Activated CD4-positive, alpha-beta T cell treated with anti-CD3 and anti-CD28 coated beads for 48 hours (primary cell): ENCODE measurements around the gene ASCC3.
"Not testable (repeated sequence)": the region's sequence is repeated elsewhere in the genome, so short reads cannot be mapped to it uniquely, and the experiment has no call there.

Source experiments
- DNase-seq: peaks from one replicate; pipeline ENCODE4 v3.0.0-alpha.2; 2020

Gene ASCC3

DNA sequence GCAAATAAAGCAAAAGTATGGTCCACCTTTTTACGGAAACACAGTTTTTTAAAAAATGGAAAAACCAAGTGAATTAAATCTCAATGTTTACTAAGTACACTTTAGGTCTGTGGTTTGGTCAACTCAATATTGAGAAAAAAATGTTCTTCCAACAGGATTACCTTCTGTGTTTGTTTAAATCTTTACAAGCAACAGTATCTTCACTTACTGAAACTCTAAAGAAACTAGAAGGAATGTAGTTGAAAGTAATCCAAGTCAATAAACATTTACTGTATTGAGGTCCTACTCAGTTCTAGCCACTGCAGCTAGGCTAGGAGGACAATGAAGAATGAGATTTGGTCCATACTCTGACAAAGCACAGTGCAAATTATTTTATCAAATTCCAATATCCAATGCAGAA lies 80.1 kb downstream of the ASCC3 start:
- no peak for DNase-seq

DNA sequence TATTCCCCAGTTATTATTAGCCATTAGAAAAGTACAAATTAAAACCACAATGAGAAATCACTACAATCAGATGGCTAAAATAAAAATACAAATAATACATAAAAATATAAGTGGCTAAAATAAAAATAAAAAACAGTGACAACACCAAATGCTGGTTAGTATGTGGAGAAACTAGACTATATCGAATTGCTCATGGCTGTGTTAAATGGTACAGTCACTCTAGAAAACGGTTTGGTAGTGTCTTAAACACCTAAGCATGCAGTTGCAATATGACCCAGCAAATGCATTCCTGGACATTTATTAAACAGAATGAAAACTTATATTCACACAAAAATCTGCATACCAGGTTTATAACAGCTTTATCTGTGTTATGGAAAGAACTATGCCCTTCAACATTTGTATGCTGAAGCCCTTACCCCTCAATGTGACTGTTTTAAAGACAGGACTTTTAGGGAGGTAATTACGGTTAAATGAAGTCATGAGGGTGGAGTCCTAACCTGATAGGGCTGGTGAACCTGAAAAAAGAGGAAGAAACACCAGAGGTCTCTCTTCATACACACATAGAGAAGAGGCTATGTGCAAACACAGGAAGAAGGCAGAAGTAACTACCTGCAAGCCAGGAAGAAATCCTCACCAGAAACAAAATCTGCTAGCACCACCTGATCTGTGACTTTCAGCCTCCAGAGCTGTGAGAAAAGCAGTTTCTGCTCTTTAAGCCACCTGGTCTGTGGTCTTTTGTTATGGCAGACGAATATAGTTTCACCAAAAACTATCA lies 84.9 kb downstream of the ASCC3 start:
- DNase-seq: no peak

GRCh38 chr6:100790084-100790483 lies 91.0 kb downstream of the ASCC3 start:
- no peak for DNase-seq

DNA sequence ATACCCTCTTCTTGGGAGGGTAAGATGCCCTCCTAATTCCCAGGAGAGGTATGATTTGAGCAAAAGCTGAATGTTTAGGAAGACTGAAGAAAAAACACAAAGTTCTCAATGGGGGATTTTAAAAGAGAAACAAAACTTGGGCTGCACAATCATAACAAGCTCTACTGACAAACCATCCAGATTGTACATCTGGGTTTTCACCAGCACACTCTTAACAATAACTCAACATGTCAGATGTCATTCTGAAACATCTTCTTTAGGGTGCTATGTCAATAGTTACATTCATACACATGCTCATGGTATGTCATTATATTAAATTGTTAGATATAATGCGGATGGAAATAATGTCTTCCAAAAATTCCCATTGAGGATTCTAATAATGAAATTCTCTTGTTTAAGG lies 95.1 kb downstream of the ASCC3 start:
- DNase-seq: no peak

DNA sequence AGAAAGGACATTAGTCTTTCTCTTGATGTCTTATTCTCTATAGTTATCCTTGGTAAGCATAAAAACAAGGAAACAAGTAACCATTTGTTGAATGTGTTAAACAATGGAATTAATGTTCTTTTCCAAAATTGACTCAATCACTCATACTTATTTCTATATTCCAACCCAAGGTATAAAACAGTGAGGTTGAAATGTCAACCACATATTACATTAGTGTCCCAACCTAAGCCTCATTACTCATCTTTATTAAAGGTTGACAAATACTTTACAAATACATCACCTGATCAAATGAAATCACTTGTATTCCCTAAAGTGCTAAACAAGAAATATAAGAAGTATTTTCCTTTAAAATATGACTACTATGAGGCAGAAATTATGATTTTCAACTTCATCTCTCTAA lies 100.5 kb downstream of the ASCC3 start:
- no peak for DNase-seq

GRCh38 chr6:100775667-100776066 lies 105.5 kb downstream of the ASCC3 start:
- DNase-seq: no peak

DNA sequence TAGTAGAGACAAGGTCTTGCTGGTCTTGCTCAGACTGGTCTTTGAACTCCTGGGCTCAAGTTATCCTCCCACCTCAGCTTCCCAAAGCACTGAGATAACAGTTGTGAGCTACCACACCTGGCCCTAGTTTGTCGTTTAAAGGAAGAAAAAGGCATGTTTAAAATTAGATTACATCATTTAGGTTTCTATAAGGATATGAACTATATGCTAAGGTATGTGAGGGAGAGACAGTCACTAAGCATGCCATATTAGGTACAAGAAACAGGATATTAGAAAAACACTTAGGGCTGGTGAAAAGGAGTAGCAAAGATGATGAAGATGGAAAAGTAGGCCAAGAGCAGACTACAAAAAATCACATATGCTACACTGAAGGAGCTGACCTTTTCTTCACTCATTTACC lies 106.4 kb downstream of the ASCC3 start:
- DNase-seq: no peak

- DNase-seq: no peak
Observed at GRCh38 chr6:100768816-100769351, 112.2 kb downstream of the ASCC3 start.

DNA sequence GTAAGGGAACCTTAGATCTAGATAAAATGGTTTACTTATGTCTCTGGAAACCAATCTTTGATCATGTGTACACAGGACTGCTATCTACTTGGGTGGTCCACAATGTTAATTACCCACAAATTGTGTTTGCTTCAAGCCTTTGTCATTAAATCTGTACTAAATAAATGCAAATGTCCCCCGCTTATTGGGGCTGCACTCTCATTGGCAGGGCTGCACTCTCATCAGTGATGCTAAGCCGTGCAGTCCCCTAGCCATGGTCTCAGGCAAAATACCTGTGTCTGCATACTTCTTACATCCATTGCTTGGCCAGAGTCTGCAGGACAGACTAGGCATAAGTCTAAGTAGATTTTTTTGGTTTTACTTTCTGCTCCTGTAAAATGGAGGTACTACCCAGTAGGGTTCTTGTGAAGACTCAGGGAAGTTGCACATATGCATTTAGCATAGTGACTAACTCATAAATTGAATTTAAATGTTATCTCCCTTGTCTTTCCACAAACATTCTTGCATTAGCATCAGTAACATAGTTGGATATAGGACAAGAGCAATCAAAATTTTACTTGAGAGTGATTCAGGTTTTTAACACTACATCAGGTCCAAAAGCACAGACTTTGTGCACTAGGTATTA lies 117.4 kb downstream of the ASCC3 start:
- no peak for DNase-seq

GRCh38 chr6:100761841-100762240 lies 119.3 kb downstream of the ASCC3 start:
- DNase-seq: no peak

- not testable (repeated sequence) for DNase-seq
Observed at GRCh38 chr6:100758386-100758785, 122.7 kb downstream of the ASCC3 start.

- DNase-seq: no peak
Observed at GRCh38 chr6:100753421-100753820, 127.7 kb downstream of the ASCC3 start.

DNA sequence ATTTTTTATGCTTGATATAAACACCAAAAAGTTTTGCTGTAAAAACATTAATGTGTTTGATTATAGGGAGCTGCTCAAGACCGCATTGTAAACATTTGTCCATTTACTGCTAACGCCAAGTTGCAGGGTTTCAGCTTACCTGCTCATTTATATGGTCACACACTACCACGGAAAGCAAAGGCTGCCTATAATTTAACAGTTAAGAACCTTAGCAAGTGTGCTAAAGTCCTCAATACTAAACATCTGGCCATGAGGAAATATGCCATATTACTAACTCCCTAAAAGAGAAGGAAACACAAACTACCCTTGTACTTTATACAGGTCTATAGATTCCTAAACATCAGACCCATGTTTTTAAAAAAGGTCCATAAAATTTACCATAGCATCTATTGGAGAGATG lies 129.5 kb downstream of the ASCC3 start:
- DNase-seq: no peak

DNA sequence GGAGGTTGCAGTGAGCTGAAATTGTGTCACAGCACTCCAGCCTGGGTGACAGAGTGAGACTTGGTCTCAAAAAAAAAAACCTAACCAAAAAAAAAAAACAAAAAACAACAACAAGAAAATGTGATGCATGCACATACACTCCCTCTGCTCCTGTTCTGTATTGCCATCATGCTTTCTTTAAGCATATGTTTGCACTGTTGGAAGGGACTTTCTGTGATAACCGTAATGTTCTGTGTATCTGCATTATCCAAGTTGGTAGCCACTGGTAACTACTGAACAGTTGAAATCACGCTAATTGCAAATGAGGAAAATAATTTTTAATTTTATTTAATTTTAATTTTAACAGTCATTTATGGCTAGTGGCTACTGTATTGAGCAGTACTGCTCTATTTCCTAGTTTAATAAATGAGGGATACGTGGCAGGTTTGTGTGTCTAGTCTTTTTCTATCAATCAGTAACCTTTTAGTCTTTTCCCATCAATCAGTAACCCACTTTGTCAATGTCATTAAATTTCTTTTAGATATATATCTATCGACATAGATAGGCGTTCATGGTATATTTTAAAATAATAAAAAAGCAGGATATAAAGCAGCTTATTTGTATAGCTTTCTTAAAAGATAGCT lies 135.6 kb downstream of the ASCC3 start:
- no peak for DNase-seq

DNA sequence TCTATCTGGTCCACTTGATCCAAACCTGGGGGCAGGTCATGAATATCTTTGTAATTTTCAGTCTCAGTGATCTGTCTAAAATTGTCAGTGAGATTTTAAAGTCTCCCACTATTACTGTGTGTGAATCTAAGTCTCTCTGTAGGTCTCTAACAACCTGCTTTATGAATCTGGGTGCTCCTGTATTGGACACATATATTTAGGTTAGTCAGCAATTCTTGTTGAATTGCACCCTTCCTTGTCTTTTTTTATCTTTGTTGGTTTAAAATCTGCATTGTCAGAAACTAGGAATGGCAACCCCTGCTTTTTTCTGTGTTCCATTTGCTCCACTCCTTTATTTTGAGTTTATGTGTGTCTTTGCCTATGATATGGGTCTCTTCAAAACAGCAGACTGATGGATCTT lies 140.7 kb downstream of the ASCC3 start:
- no peak for DNase-seq

DNA sequence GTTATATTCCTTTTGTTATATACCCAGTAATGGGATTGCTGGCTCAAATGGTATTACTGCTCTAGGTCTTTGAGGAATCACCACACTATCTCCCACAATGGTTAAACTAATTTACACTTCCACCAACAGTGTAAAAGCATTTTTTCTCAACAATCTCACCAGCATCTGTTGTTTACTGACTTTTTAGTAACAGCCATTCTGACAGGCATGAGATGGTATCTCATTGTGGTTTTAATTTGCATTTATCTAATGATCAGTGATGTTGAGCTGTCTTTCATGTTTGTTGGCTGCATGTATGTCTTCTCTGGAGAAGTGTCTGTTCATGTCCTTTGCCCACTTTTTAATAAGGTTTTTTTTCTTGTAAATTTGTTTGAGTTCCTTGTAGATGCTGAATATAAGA lies 143.4 kb downstream of the ASCC3 start:
- not testable (repeated sequence) for DNase-seq

DNA sequence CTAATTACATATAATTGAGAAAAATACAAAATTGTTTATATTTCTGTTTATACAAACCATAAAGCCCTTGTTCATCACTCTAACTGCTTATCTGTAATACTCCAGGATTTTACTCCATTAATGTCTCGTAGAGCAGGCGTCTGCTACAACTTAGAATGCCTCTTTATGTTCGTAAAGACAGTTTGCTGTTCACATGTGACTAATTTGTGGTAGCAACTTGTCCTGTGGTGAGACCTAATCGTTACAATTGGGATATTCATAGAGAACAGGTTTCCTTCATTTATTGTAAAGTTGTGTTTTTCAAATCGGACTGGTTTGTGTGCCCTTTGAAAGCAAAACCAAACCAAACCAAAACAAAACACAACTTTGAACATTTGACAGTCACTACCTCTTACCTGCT lies 149.7 kb downstream of the ASCC3 start:
- DNase-seq: no peak

DNA sequence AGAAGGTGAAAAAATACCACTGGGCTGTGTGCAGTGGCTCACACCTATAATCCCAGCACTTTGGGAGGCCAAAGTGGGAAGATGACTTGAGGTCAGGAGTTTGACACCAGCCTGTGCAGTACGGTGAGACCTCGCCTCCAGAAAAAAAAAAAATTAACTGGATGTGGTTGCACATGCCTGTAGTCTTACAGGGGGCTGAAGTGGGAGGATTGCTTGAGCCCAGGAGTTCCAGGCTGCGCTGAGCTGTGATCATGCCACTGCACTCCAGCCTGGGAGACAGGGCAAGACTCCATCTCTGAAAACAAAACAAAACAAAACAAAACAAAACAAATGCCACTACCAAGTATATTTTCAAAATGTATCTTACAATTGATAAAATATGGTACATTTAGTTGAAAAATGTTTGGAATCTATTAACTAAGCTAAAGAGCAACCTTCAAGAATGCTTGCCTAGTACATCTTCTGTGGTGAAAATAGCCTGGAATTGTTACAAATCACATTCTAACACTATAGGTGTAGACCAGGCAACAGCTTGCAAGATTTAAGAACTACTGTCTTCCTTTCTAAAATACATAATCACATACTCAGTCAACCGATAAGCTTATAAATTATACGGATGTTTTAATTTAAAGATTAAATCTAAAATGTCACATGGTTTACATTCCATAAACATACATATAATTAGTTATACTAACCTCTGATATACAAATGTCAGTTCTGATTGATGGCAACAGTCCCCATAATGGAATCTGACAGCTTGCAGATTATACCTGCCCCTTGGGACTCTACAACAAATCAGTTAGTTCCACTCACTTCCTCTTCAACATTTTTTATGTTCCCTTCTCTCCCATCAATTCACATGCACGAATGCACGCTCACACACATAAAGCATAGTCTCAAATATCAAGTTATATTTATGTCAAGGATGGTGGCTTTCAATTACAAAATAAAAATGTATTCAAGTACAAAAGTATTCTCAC lies 150.8 kb downstream of the ASCC3 start:
- no peak for DNase-seq

GRCh38 chr6:100726666-100727065 lies 154.5 kb downstream of the ASCC3 start:
- DNase-seq: no peak

DNA sequence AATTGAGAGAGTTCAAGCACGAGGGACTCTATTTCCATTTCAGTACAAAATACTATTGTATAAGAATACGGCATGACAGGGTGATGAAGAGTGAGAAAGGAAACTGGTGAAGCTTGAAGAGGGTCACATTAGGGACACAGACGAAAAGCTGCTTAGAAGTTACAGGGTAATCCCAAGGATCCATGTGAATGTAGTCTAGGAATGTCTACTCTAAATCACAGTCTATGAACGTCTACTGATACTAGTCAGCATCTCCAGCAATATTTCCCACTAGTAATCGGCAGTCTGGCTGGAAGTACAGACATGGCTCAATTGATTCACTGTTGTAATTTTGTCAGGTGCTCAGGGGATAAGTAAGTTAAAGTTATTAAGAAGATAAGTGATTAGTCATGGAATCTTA lies 156.4 kb downstream of the ASCC3 start:
- DNase-seq: no peak

DNA sequence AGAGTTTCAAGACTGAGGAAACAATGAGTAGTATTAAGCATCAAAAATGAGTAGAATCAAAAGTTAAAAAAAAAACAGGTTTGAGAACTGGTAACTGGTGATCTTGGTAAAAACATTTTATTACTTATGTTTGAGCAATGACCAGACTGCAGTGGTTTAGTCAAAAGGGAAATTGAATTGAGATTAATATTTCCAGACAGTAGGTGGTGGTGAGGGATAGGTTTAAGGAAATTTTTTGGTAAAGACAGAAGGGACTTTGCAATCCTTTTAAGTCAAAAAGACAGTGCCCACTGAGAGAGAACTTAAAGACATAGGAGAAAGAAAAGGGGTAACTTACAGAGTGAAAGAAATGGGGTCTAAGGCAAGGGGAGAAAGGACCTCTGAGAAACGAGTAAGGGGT lies 156.9 kb downstream of the ASCC3 start:
- DNase-seq: no peak

DNA sequence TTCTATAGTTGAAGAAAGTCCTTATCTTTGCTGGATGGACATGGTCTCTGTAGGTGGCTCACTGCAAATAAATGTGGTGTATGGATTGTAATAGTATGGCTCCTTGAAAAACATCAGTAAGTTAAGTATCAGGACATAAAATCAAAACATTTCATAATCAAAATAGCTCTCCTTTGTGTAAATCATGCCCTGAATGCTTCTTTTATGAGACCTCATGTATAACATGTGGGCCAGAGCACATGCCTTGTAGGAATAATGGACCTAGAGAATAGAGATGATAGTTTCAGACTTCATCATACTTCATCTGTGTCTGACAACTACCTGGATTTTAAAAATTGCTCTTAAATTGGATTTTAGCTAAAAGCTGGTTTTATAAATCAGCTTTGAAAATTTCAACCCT lies 159.9 kb downstream of the ASCC3 start:
- DNase-seq: no peak
